Hepatocyte (in vitro differentiated cells): ENCODE results near the gene ZNF215.

Source experiments
- CTCF ChIP-seq: fragments of 200-600 bp; sonication (generic); IDR thresholded peaks from 2 replicates; pipeline ENCODE4 v1.5.1; 2016; ENCODE audit warnings: antibody characterized with exemption, mild to moderate bottlenecking; ENCODE audit not compliant: poor library complexity
- EZH2 ChIP-seq: fragments of 200-600 bp; sonication (generic); IDR thresholded peaks from 2 replicates; pipeline ENCODE4 v1.6.1; 2016; ENCODE audit warnings: antibody characterized with exemption, mild to moderate bottlenecking, borderline replicate concordance
- EZH2phosphoT487 ChIP-seq: fragments of 200-600 bp; sonication (generic); IDR thresholded peaks from one replicate; pipeline ENCODE4 v1.6.1; 2018; ENCODE audit warnings: antibody characterized with exemption, mild to moderate bottlenecking, low read depth, moderate library complexity; ENCODE audit not compliant: unreplicated experiment, severe bottlenecking

- TF ChIP-seq CTCF (no peak), EZH2phosphoT487 (no peak), EZH2 (no peak)
Measured at GRCh38 chr11:6991227-6991626, 65.0 kb downstream of the ZNF215 start.
